ENCODE data around the gene CACNA1I.

- no peak for TF ChIP-seq CTCF (IDR thresholded peaks at IDR 0.05)
- no peak for TF ChIP-seq EZH2 (IDR thresholded peaks at IDR 0.05; ENCODE audit: borderline replicate concordance, insufficient read depth, low read depth, low read length, poor library complexity, severe bottlenecking)
These were observed 151.4 kb downstream of the CACNA1I start for GRCh38 chr22:39722032-39722325.

Measured in B cell (primary cell).